Liver (tissue), 9 donors: Measurements from ENCODE around the gene MSI2. TPM values are rescaled to one million over a fixed set of nuclear protein-coding genes. Genes with fewer than 3 reads are reported as not detected.

Experiments
- DNase-seq: peaks from one replicate; pipeline ENCODE4 v3.0.0-alpha.2; 2017; ENCODE audit warnings: low spot score
- H3K27ac ChIP-seq, 2 donors: one replicate each; pipeline ENCODE4 v1.7.0; 2013; ENCODE audit warnings: inconsistent platforms in 2 of 2, low read length in 2 of 2, control low read depth in 1 of 2, low read depth in 1 of 2, mild to moderate bottlenecking in 1 of 2
- H3K27me3 ChIP-seq, 4 donors: one replicate each; pipeline versions ENCODE4 v1.6.1 to v1.7.0; 2013; ENCODE audit warnings: low read length in 3 of 4, inconsistent platforms in 1 of 4, mild to moderate bottlenecking in 1 of 4, moderate library complexity in 1 of 4; ENCODE audit not compliant: control insufficient read depth in 4 of 4, insufficient read depth in 4 of 4
- H3K36me3 ChIP-seq, 4 donors: one replicate each; pipeline versions ENCODE4 v1.6.1 to v1.7.0; 2013; ENCODE audit warnings: low read length in 3 of 4, mild to moderate bottlenecking in 3 of 4, low read depth in 1 of 4, moderate library complexity in 1 of 4; ENCODE audit not compliant: control insufficient read depth in 4 of 4, insufficient read depth in 3 of 4
- H3K4me1 ChIP-seq, 4 donors: one replicate each; pipeline versions ENCODE4 v1.6.1 to v1.7.0; 2013; ENCODE audit warnings: low read length in 3 of 4, mild to moderate bottlenecking in 3 of 4, moderate library complexity in 1 of 4; ENCODE audit not compliant: control insufficient read depth in 4 of 4, insufficient read depth in 4 of 4
- H3K4me3 ChIP-seq, 3 donors: one replicate each; pipeline versions ENCODE4 v1.6.1 to v1.7.0; 2013; ENCODE audit warnings: low read length in 3 of 3, control low read depth in 1 of 3, low read depth in 1 of 3, mild to moderate bottlenecking in 1 of 3
- H3K9ac ChIP-seq, 2 donors: one replicate each; pipeline ENCODE4 v1.7.0; 2013; ENCODE audit warnings: low read length in 2 of 2, mild to moderate bottlenecking in 2 of 2, moderate library complexity in 2 of 2, control low read depth in 1 of 2, low read depth in 1 of 2
- H3K9me3 ChIP-seq, 4 donors: one replicate each; pipeline versions ENCODE4 v1.6.1 to v1.7.0; 2013; ENCODE audit warnings: low read length in 3 of 4; ENCODE audit not compliant: control insufficient read depth in 4 of 4
- ATF3 ChIP-seq: IDR thresholded peaks from 2 replicates; pipeline ENCODE4 v1.6.1; 2016; ENCODE audit warnings: antibody characterized with exemption
- CTCF ChIP-seq: fragments of 150-350 bp; IDR thresholded peaks from 2 replicates; pipeline ENCODE4 v1.5.1; 2017; ENCODE audit warnings: improper control_type of control experiment, low read depth, low read length; ENCODE audit not compliant: missing input control
- EGR1 ChIP-seq, 2 donors: IDR thresholded peaks; 2 replicates each; pipeline ENCODE4 v1.6.1; 2016 to 2018; ENCODE audit warnings: antibody characterized with exemption in 2 of 2, low read depth in 2 of 2
- FOXA1 ChIP-seq: IDR thresholded peaks from 2 replicates; pipeline ENCODE4 v1.6.1; 2016; ENCODE audit warnings: antibody characterized with exemption
- FOXA2 ChIP-seq: IDR thresholded peaks from 2 replicates; pipeline ENCODE4 v1.6.1; 2016; ENCODE audit warnings: antibody characterized with exemption
- GABPA ChIP-seq, 2 donors: IDR thresholded peaks in 1 of 2; conservative IDR thresholded peaks in 1 of 2; 2 replicates each; pipeline ENCODE4 v1.6.1; 2016; ENCODE audit warnings: antibody characterized with exemption in 2 of 2, mild to moderate bottlenecking in 1 of 2, moderate library complexity in 1 of 2
- HNF4A ChIP-seq, 2 donors: conservative IDR thresholded peaks; 2 replicates each; pipeline ENCODE4 v1.6.1; 2016; ENCODE audit warnings: antibody characterized with exemption in 2 of 2, mild to moderate bottlenecking in 2 of 2
- HNF4G ChIP-seq: IDR thresholded peaks from 2 replicates; pipeline ENCODE4 v1.6.1; 2016; ENCODE audit warnings: antibody characterized with exemption
- JUND ChIP-seq, 2 donors: IDR thresholded peaks; 2 replicates each; pipeline ENCODE4 v1.6.1; 2016; ENCODE audit warnings: antibody characterized with exemption in 2 of 2
- MAX ChIP-seq: IDR thresholded peaks from 2 replicates; pipeline ENCODE4 v1.6.1; 2016; ENCODE audit warnings: antibody characterized with exemption
- NR2F2 ChIP-seq: IDR thresholded peaks from 2 replicates; pipeline ENCODE4 v1.6.1; 2016; ENCODE audit warnings: antibody characterized with exemption
- RAD21 ChIP-seq, 2 donors: IDR thresholded peaks; 2 replicates each; pipeline ENCODE4 v1.6.1; 2016; ENCODE audit warnings: antibody characterized with exemption in 2 of 2, mild to moderate bottlenecking in 2 of 2
- RXRA ChIP-seq, 2 donors: IDR thresholded peaks; 2 replicates each; pipeline ENCODE4 v1.6.1; 2017 to 2018; ENCODE audit warnings: antibody characterized with exemption in 2 of 2, mild to moderate bottlenecking in 1 of 2
- SP1 ChIP-seq: IDR thresholded peaks from 2 replicates; pipeline ENCODE4 v1.6.1; 2018; ENCODE audit warnings: antibody characterized with exemption, mild to moderate bottlenecking
- TAF1 ChIP-seq: conservative IDR thresholded peaks from 2 replicates; pipeline ENCODE4 v1.6.1; 2016; ENCODE audit warnings: antibody characterized with exemption, mild to moderate bottlenecking
- YY1 ChIP-seq: IDR thresholded peaks from 2 replicates; pipeline ENCODE4 v1.6.1; 2016; ENCODE audit warnings: antibody characterized with exemption, mild to moderate bottlenecking
- ZBTB33 ChIP-seq: IDR thresholded peaks from 2 replicates; pipeline ENCODE4 v1.6.1; 2016; ENCODE audit warnings: antibody characterized with exemption
- WGBS: extraction: QIAGEN DNeasy Blood & Tissue Kit; methylation state at CpG from one replicate; pipeline ENCODE4 v1.1.7; 2013; 5-methylcytosine and 5-hydroxymethylcytosine counted together
- polyA plus RNA-seq, 2 donors: library from polyadenylated mRNA; stranded (reverse) in 1 of 2; unstranded in 1 of 2; fragments of 200-250 nt in 1 of 2; fragments of >200 nt in 1 of 2; fragmentation: Nextera tagmentation in 1 of 2; extraction: Ambion mirVana in 1 of 2; gene quantifications; one replicate each; pipeline versions ENCODE4 v1.2.1 to v1.2.3, GENCODE V29; 2013 to 2015
- total RNA-seq, 2 donors: library from RNA; depleted of rRNA; stranded (reverse); fragments of >200 nt; gene quantifications; one replicate each; pipeline ENCODE4 v1.2.3, GENCODE V29; 2014
- TF ChIP-seq, protein P1 (sequence below): IDR thresholded peaks from 2 replicates; pipeline ENCODE4 v1.6.1; 2016; ENCODE audit warnings: antibody characterized with exemption, mild to moderate bottlenecking
- donor health status: healthy.
- donor health status: healthy.
- donor health status: healthy.
- donor health status: healthy.
- donor health status: healthy.

MSI2 gene
- total and polyA plus RNA-seq, 4 donors = 5.7 to 15.6 (median 9.2) TPM

DNA sequence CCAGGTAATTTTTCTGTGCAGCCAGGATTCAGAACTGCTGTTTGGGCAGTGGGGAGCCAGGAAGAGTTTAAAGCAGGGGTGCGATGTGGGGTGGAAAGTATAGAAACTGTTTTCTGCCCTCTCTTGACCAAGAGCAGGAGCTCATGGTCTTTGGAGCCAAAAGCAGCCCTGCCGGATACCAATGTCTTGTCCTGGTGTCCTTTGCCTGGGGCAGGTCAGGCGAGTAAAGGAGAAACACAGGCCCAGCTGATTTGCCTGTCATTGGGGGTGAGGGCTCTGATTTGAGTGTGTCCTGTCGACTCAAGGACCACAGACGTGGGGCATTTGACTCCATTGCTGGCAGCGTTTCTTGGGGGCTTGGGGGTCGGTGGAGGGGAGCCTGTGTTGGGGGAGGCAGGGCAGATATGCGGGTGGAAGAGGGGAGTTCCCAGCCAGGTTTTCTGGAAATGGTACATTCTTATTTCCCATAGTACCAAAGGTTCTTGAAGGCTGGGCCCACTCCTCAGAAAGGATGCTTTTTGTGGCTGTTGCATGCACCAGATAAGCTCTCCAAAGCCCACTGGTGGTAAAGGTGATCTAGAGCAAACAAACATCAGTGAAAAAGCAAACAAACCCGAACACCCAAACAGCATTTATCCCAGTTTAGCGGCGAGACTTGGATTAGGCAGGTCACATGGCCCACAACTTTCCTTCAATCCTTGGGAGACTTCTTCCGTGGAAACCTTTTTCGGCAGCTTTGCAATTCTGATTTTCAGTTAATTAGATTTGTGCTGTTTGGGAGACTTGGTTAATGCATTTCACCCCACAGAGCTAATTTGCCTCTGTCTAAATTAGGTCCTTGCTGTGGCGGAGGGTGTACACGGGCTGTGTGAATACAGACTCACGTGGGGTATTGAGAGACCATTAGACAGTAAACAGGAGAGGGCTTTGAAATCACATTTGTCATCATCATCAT lies 59.0 kb downstream of the MSI2 start:
- Histone ChIP-seq H3K9ac (no peak overlapping the region), H3K4me3 (no peak overlapping the region), H3K27me3 (no peaks in the 10 kb centered on the region), H3K36me3 (no peaks in the 10 kb centered on the region), H3K9me3 (no peaks in the 10 kb centered on the region), H3K4me1 (no peaks in the 10 kb centered on the region), H3K27ac (no peak overlapping the region)
- DNase-seq = no peak
- TF ChIP-seq FOXA2 = no peak
- TF ChIP-seq, protein P1, sequence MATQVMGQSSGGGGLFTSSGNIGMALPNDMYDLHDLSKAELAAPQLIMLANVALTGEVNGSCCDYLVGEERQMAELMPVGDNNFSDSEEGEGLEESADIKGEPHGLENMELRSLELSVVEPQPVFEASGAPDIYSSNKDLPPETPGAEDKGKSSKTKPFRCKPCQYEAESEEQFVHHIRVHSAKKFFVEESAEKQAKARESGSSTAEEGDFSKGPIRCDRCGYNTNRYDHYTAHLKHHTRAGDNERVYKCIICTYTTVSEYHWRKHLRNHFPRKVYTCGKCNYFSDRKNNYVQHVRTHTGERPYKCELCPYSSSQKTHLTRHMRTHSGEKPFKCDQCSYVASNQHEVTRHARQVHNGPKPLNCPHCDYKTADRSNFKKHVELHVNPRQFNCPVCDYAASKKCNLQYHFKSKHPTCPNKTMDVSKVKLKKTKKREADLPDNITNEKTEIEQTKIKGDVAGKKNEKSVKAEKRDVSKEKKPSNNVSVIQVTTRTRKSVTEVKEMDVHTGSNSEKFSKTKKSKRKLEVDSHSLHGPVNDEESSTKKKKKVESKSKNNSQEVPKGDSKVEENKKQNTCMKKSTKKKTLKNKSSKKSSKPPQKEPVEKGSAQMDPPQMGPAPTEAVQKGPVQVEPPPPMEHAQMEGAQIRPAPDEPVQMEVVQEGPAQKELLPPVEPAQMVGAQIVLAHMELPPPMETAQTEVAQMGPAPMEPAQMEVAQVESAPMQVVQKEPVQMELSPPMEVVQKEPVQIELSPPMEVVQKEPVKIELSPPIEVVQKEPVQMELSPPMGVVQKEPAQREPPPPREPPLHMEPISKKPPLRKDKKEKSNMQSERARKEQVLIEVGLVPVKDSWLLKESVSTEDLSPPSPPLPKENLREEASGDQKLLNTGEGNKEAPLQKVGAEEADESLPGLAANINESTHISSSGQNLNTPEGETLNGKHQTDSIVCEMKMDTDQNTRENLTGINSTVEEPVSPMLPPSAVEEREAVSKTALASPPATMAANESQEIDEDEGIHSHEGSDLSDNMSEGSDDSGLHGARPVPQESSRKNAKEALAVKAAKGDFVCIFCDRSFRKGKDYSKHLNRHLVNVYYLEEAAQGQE = no peak
- TF ChIP-seq RAD21 (IDR thresholded peaks at IDR 0.05) = no peak
- no peak for TF ChIP-seq HNF4A (conservative IDR thresholded peaks at IDR 0.05)
- TF ChIP-seq JUND (IDR thresholded peaks at IDR 0.05) = no peak
- TF ChIP-seq YY1 = no peak
- no peak for TF ChIP-seq MAX
- no peak for TF ChIP-seq CTCF
- TF ChIP-seq FOXA1 = no peak
- no peak for TF ChIP-seq RXRA (IDR thresholded peaks at IDR 0.05)
- no peak for TF ChIP-seq NR2F2
- TF ChIP-seq SP1 = no peak
- TF ChIP-seq ZBTB33 = no peak
- no peak for TF ChIP-seq TAF1
- TF ChIP-seq HNF4G = no peak
- no peak for TF ChIP-seq ATF3
- TF ChIP-seq EGR1 (IDR thresholded peaks at IDR 0.05; ENCODE audit: low read depth in 2 of 2) = no peak
- TF ChIP-seq GABPA (IDR thresholded peaks at IDR 0.05 in 1 of 2, conservative IDR thresholded peaks at IDR 0.05 in 1 of 2) = no peak
- WGBS = 87% methylated on average over 16 of the region's 16 CpGs
